ENCODE data around the gene MRPL21.

Gene MRPL21

DNA sequence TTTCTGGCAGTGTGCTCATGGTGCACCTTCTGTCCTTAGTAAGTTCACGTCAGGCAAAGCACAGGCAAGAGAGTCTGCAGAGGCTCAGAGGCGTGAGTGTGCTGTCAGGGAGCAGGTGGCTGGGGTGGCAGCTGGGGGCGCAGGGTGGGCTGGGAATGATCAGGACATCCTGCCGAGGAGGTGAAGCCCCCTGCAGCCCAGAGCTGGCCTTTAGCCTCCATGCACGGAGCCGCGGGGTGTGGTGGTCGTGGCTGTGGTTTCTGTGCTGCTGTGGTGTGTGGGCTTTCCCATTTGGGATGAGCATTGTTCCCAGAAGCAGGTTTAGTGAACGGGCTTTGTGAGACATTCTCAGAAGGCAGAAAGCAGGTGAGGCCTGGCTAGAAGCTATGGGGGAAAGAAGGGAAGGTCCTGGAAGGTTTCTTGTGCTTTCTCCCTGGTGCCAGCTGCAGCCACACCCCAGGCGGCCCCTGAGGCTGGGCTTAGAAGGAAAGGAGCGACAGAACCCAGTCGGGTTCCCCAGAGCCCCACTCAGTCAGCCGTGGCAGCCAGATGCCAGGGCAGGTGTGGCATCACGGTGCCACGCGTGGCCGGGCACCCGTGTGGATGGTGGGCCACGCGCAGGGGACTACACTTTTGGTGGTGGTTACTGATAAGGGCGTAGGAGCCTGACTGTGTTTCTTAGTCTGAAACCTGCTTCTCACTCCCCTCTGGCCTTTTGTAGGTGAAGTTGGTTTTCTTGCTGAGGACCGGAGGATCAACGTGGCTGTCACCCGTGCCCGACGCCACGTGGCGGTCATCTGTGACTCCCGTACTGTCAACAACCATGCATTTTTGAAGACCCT lies 32.1 kb upstream of the MRPL21 start:
- DNase-seq (ENCODE audit: insufficient read length, low spot score), result no peak

DNA sequence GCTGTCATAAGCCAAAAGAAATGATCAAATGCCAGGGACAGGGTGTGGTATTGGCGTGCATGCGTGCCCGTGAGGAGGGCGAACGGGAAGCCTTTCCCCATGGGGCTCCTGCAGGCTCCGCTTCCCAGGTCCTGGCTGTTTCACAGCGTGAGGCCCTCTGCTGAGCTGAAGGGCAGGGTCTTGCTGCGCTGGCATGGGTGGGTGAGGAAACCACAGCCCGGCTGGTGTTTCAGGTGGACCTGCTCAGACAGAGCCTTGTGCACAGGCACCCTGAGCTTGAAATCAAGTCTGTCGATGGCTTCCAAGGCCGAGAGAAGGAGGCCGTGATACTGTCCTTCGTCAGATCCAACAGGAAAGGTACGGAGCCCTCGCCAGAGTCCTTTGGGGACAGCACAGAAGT lies 31.4 kb upstream of the MRPL21 start:
- no peak for FAIRE-seq
- no peak for DNase-seq (ENCODE audit: insufficient read length, low spot score)

More for the DNA sequence above, 32.1 kb upstream of the MRPL21 start:
- no peak for FAIRE-seq

DNA sequence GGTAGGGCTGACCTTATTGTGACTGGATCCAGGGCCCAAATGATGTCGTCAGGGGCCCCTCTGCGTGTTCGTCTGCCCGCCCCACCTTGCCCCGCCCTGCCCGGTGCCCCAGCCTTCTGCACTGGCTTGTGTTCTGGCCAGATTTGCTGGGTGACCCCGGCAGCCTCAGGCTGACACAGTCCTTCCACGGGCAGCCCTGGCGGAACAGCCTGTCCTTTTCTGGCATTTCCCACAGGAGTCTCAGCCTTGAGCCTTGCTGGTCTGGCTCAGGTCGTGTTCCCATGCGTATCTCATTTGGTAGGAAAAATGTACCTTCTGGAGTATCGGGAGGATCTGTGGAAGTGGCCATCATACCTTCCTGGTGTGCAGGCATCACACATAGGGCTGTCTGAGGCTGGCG lies 31.0 kb upstream of the MRPL21 start:
- FAIRE-seq (no peak), DNase-seq (ENCODE audit: insufficient read length, low spot score) (no peak)

DNA sequence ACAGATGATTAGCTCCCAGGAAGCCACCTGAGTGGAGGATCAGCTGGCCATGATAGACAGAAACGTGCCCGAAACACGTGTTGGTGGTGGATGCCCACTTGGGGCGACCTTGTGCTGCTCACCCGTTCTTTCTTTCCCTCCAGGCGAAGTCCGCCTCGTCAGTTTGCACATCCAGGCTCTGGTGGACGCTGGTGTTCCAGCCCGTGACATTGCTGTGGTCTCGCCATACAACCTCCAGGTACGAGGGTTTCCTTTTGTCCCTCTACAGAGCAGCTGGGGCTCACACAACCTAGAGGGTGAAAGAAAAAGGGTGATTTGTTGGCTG lies 30.7 kb upstream of the MRPL21 start:
- FAIRE-seq, result no peak
- DNase-seq (ENCODE audit: insufficient read length, low spot score), result no peak

DNA sequence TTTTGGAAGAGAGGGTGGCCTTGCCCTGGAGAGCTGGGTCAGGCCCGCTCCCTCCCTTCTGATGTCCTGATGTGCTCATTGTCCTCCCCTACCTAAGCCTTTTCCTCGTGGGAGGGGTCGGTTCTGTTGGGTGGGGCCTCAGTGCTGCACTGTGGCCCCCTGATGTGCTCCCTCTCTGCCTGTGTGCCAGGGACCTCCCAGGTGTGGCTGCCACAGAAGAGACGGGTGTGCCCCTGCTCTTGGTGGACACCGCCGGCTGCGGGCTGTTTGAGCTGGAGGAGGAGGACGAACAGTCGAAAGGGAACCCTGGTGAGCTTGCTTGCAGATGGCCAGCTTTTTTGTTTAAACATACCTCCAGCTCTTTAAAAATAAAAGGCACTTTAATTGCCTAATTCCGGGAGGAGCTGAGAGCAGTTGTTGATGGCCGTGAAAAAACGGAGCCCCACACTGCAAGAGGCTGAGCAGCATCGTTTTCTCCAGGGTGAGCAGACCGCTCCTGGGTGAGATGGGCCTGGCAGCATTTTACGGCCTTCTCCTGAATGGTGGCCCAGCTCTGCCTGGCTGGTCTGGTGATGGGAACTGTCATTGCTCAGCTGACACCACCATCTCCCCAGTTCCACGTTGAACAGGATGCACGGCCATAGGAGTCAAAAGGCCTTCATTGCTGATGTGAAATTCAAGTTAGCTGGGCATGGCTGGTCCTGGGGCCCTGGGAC lies 30.1 kb upstream of the MRPL21 start:
- no peak for DNase-seq (ENCODE audit: insufficient read length, low spot score)
- FAIRE-seq, result no peak

DNA sequence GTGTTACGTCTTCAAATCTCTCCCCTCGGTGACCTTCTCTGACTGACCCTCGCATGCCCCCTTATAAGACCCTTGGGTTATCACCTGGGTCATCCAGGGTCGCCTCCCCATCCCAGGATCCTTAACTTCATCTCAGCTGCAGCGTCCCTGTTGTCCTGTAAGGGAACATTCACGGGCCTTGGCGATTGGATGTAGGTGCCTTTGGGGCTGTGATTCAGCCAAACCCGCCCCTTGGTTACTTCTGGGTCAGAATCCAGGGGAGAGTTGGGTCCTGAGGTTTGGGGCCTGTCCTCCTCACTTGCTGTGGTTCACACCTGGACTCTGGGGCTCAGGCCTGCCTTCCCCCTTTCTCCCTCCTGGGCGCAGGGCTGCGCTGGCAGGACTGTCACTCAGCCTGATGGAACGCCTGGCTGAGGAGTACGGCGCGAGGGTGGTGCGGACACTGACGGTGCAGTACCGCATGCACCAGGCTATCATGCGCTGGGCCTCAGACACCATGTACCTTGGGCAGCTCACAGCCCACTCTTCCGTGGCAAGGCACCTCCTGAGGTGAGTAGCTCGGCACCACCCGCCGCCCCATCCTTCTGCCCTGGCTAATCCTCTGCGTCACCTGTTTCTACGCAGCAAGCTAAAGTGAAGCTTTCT lies 29.4 kb upstream of the MRPL21 start:
- DNase-seq (ENCODE audit: insufficient read length, low spot score) (no peak), FAIRE-seq (no peak)

DNA sequence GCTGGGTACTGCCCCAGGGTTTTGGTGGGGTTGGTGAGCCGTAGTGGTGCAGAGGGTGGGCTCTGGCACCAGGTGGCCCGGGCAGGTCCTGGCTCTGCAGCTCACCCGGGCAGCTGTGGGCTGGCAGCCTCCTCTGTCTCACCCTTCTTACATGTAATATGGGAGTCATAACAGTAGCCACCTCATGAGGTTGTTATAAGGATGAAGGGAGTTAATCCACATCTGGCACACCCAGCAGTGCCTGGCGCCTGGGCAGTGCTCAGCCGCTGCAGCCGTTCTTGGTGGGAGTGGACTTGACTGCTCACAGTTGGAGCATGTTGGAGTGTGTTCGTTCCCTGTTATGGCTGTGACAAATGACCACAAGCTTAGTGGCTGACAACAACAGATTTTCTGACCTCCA lies 28.7 kb upstream of the MRPL21 start:
- no peak for FAIRE-seq

DNA sequence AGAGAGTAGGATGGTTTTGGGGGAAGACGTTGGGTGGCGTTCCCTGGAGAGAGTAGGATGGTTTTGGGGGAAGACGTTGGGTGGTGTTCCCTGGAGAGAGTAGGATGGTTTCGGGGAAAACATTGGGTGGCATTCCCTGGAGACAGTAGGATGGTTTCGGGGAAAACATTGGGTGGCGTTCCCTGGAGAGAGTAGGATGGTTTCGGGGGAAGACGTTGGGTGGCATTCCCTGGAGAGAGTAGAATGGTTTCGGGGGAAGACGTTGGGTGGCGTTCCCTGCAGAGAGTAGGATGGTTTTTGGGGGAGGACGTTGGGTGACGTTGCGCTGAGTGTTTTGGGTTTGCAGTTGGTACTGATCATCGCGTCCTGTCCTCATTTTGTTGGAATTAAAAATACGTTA lies 28.3 kb upstream of the MRPL21 start:
- DNase-seq (ENCODE audit: insufficient read length, low spot score), result no peak
- FAIRE-seq, result no peak

More for the DNA sequence above, 28.7 kb upstream of the MRPL21 start:
- DNase-seq (ENCODE audit: insufficient read length, low spot score), result no peak

DNA sequence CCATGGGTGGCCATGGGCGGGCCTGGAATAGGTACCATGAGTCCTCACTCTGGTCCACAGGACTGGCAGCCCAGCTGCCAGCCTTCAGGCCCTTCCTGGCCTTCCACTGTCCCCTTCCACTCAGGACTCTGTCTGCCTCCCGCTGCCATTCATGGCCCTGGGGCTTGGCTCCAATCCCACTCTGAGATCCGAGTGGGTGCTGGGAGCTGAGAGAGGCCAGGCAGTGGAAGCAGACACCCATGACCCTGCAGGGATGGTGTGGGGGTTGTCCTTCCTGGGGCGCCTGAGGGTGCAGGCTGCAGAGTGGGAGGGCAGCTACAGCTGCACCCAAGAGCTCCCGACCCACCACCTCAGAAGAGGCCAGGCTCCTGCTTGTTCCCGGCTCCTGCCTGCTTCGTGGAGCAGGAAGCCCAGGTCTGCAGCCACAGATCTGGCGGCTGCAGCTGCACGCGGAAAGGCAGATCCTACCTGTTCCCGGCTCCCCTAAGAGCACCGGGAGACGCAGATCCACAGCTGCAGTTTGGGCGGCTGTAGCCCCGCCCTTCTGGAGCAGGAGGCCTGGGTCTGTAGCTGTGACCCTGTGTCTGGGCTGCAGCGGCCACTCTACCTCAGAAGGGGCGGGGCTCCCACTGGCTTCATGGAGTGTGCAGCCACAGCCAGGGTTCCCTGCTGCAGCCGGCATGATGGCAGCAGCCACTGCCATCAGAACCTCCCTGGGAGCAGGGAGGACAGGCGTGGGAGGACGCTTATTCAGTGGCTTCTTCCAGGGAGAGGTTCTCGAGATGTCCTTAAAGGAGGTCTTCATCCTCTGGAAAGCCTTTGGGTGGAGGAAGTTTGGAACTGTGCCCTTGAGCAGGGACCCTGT lies 27.6 kb upstream of the MRPL21 start:
- DNase-seq (ENCODE audit: insufficient read length, low spot score), result no peak
- no peak for FAIRE-seq

DNA sequence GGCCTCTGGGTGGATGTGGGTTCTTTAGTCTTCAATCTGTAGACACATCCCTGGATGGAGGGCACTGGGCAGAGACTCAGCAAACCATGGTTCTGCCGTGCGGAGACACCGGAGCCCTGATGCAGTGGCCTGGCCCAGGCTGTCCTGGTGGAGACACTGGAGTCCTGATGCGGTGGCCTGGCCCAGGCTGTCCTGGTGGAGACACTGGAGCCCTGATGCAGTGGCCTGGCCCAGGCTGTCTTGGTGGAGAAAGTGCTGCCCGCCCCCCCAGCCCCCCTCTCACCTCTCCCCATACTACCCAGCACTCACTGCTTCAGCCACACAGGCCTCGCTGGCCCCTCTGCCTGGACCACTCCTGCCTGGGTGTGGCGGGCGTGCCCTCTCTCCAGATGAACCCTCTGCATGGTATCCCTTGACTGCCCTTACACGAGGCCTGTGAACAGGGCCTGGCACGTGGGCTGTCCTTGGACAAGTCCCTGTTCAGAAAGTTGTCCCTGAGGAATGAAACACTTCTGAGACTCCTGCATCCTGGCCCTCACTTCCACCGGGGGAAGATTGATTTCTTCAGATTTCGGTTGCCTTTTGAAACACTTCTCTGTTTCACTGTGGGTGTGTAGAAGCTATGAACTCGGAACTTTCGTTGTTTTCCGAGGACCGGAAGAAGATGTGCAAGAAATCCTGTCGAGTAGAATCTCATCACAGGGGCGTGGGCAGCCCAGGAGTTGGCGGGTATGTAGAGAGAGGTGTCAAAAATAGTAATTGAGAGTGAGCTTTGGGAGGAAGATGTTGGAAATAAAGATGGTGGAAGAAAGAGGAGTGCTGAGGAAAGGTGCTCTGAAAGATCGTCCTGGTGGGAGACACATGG lies 26.3 kb upstream of the MRPL21 start:
- DNase-seq (ENCODE audit: insufficient read length, low spot score) (no peak), FAIRE-seq (no peak)

DNA sequence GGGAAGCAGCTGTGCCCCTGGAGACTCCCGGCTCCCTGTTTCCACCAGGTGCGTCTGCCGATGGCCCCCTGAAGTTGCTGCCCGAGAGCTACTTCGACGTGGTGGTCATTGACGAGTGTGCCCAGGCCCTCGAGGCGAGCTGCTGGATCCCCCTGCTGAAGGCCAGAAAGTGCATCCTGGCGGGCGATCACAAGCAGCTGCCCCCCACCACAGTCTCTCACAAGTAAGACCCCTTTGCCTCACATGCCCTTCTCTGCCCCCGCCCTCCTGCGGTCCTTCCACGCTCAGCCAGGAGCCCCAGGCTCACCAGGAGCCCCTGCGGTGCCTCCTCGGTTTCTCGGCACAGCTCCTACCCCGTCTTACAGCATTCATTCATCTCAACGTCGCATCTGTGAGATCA lies 25.5 kb upstream of the MRPL21 start:
- FAIRE-seq (no peak), DNase-seq (ENCODE audit: insufficient read length, low spot score) (no peak)

DNA sequence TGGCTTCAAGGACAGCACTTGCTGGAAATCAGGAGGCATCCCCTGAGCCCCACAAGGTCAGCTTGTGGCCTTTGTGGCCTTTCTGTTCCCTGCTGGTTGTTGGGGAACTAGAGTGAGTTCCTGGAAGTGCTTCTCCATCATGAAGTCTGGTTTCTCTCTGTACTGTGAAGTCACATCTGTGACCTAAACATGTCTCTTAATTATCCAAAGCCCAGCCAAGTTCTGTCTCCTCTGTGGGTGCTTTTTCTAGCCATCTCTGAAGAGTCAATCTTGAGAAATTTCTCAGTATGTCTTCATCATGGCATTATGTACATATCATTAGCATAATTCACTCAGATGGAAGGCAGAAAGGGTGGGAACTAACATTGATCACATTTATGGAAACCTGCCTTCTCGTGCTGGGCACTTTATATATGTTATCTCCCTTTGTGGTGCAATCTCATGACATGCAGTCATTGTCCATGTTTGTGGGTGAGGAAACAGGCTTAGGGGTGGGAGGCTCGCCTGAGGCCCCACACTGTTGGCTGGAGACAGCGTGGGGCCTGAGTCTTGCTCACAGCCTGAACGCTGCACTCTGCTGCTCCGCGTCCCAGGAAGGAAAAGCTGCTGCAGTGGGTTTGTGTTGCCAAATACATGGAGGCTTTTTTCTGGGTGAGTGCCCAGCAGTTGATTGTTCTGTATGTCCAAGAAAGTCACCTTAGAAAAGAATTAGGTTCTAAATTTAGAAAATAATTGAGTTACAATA lies 24.7 kb upstream of the MRPL21 start:
- FAIRE-seq (no peak), DNase-seq (ENCODE audit: insufficient read length, low spot score) (no peak)

DNA sequence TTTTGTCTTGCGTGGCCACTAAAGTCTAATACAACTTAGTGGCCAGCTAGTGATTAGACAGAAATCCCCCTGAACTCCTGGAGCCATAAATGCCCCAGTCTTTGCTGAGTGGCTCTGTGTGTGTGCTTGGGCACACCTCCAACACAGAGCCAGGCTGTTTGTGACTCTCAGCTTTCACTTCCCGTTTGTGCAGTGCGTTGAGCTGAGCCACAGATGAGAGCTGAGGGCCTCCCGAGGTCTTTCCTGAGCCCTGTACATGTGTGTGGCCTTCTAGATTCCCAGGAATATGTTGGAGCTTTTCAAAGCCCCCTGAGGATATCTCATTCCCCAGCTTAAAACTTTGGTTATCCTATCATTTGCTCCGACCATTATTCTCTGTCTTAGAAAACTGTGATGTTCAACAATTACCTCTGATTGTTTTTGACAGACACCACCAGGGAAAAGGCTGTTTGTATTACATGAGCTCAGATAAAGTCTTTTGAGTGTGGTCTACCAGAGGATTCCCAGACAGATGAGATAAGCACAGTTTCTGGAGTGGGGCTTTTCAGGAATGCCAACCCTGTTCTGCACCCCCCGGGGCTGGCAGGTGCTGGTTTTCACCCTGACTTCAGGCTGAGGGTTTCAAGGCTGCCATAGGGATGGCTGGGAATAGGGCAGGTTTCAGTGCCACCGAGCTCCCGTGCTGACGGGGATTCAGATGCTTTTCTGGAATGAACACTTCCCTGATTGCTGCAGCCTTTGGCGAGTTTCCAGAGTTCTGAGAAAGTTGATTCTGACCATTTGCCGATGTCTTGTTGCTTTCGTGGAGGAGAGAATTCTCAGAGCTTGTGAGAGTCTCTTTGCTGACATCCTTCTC lies 23.9 kb upstream of the MRPL21 start:
- DNase-seq (ENCODE audit: insufficient read length, low spot score), result no peak
- FAIRE-seq, result no peak

DNA sequence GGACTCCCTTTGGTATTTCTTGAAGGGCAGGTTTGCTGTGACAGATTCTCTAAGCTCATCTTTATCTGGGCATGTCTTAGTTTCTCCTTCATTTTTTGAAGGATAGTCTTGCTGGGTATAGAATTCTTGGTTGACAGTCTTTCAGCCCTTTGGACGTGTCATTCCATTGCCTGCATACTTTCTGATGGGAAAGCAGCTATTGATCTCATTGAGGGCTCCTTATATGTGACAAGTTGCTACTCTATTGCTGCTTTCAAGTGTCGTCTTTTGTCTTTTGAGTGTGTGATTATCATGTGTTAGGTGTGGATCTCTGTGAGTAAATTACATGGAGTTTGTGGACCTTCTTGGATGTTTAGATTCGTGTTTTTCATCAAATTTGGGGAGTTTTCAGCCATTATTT lies 22.0 kb upstream of the MRPL21 start:
- FAIRE-seq (no peak), DNase-seq (ENCODE audit: insufficient read length, low spot score) (no peak)

DNA sequence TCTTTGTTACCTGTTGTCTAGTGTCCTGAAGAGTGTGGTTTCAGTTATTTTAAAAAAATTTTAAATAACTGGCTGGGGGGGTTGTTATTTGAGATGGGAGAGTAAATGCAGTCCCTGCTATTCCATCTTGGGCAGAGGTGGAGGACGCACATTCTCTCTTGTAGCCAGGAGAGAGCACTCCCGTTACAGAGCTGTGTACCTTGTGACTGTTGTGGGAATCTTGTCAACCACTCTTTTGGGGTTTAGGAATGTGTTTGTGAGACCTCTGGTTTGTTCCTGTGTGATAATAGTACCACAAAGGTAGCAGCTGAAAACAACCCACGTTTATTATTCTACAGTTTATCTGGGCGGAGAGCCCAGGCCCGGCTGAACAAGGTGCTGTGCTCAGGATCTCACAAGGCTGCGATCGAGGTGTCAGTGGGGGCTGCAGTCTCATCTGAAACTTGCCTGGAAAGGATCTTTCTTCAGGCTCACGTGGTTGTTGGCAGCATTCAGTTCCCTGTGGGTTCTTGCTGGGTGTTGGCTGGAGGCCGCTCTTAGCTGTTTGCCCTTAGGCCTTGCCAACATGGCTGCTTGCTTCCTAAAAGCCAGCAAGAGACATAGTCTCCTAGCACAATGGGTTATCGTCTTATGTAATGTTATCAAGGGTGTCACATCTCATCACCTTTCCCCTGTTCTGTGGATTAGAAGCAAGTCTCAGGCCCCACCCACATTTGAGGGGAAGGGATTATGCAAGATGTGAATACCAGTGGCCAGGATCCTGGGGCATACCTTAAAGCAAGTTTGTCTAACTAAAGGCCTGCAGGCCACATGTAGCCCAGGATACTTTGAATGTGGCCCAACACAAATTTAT lies 20.7 kb upstream of the MRPL21 start:
- FAIRE-seq, result no peak
- no peak for DNase-seq (ENCODE audit: insufficient read length, low spot score)

DNA sequence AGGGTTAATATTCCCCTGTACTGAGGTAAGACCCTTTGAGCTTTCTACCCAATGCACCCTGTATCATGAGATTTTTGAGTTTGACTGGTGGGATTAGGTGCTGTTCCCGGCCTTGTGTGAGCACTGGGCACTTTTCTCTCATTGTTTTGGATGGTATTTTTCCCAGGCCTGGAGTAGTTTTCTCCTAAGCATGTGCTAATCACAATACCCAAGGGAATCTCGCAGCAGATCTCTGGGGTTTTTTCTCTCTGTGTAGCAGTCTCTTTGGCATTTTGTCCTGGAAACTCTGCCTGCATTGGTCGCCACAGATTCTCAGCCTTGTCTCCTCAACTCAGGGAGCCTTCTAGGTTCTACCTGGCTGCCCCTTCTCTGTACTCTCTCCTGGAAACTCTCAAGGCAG lies 20.0 kb upstream of the MRPL21 start:
- no peak for FAIRE-seq
- DNase-seq (ENCODE audit: insufficient read length, low spot score), result no peak

DNA sequence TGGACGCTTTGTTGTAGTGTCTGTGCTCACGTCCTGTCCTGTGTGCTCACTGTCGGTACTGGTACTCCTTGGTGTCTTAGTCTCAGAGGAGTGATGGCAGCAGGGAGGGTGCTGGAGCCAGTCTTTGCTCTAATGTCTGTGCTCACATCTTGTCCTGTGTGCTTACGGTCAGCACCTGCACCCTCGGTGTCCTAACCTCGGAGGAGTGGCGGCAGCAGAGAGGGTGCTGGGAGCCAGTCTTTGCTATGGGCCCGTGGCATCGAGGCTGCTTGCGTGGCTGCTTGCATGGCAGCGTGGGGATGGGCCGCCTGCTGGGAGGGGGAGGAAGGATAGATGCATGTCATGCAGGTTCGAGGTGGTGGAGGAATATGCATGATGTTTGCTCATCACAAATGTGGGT lies 12.8 kb upstream of the MRPL21 start:
- no peak for DNase-seq (ENCODE audit: insufficient read length, low spot score)
- FAIRE-seq, result no peak

DNA sequence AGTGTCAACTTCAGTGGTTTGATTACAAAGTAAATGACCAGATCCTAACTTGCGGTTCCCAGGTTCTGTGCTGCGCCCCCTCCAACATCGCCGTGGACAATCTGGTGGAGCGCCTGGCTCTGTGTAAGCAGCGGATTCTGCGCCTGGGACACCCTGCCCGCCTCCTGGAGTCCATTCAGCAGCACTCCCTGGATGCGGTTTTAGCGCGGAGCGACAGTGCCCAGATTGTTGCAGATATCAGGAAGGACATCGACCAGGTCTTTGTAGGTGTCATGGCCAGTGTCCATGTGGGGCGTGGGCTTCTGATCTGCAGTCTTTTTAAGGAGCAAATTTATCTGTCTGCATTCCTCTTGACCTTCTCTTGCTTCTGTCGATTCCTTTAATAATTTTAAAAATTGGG lies 11.1 kb upstream of the MRPL21 start:
- FAIRE-seq (no peak), DNase-seq (ENCODE audit: insufficient read length, low spot score) (no peak)

Data from HTR-8/SVneo (cell line).